Panc1 (cell line): ENCODE measurements around the gene WDR88.

ENCODE experiments used
- POLR2AphosphoS5 ChIP-seq: IDR thresholded peaks from 2 replicates; pipeline ENCODE4 v1.6.1; 2012; ENCODE audit warnings: mild to moderate bottlenecking, low read depth, low read length, moderate library complexity
- SIN3A ChIP-seq: IDR thresholded peaks from 2 replicates; pipeline ENCODE4 v1.6.1; 2012; ENCODE audit warnings: low read depth, mild to moderate bottlenecking, low read length, moderate library complexity, borderline replicate concordance; ENCODE audit not compliant: insufficient read depth
- TCF7L2 ChIP-seq: IDR thresholded peaks from 2 replicates; pipeline ENCODE4 v1.6.1; 2011; ENCODE audit warnings: mild to moderate bottlenecking, low read depth, low read length, inconsistent platforms
- TF ChIP-seq, protein P1 (sequence below): fragments of 450-650 bp; IDR thresholded peaks from 2 replicates; pipeline ENCODE4 v1.5.1; 2017; ENCODE audit warnings: mild to moderate bottlenecking
- TF ChIP-seq, protein P2 (sequence below), 2 experiments: IDR thresholded peaks; 2 replicates each; pipeline ENCODE4 v1.6.1; 2011 to 2012; ENCODE audit warnings: low read depth in 2 of 2, control low read depth in 1 of 2, low read length in 1 of 2, mild to moderate bottlenecking in 1 of 2, moderate library complexity in 1 of 2; ENCODE audit not compliant: insufficient read depth in 1 of 2

- TF ChIP-seq, protein P1, sequence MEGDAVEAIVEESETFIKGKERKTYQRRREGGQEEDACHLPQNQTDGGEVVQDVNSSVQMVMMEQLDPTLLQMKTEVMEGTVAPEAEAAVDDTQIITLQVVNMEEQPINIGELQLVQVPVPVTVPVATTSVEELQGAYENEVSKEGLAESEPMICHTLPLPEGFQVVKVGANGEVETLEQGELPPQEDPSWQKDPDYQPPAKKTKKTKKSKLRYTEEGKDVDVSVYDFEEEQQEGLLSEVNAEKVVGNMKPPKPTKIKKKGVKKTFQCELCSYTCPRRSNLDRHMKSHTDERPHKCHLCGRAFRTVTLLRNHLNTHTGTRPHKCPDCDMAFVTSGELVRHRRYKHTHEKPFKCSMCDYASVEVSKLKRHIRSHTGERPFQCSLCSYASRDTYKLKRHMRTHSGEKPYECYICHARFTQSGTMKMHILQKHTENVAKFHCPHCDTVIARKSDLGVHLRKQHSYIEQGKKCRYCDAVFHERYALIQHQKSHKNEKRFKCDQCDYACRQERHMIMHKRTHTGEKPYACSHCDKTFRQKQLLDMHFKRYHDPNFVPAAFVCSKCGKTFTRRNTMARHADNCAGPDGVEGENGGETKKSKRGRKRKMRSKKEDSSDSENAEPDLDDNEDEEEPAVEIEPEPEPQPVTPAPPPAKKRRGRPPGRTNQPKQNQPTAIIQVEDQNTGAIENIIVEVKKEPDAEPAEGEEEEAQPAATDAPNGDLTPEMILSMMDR, result no peak
- no peak for TF ChIP-seq POLR2AphosphoS5
- TF ChIP-seq, protein P2, sequence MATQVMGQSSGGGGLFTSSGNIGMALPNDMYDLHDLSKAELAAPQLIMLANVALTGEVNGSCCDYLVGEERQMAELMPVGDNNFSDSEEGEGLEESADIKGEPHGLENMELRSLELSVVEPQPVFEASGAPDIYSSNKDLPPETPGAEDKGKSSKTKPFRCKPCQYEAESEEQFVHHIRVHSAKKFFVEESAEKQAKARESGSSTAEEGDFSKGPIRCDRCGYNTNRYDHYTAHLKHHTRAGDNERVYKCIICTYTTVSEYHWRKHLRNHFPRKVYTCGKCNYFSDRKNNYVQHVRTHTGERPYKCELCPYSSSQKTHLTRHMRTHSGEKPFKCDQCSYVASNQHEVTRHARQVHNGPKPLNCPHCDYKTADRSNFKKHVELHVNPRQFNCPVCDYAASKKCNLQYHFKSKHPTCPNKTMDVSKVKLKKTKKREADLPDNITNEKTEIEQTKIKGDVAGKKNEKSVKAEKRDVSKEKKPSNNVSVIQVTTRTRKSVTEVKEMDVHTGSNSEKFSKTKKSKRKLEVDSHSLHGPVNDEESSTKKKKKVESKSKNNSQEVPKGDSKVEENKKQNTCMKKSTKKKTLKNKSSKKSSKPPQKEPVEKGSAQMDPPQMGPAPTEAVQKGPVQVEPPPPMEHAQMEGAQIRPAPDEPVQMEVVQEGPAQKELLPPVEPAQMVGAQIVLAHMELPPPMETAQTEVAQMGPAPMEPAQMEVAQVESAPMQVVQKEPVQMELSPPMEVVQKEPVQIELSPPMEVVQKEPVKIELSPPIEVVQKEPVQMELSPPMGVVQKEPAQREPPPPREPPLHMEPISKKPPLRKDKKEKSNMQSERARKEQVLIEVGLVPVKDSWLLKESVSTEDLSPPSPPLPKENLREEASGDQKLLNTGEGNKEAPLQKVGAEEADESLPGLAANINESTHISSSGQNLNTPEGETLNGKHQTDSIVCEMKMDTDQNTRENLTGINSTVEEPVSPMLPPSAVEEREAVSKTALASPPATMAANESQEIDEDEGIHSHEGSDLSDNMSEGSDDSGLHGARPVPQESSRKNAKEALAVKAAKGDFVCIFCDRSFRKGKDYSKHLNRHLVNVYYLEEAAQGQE (IDR thresholded peaks at IDR 0.05; ENCODE audit: insufficient read depth in 1 of 2, low read depth in 2 of 2, low read length in 1 of 2), result no peak
- no peak for TF ChIP-seq SIN3A
- TF ChIP-seq TCF7L2, result no peak
Observed at GRCh38 chr19:33191501-33191900, 59.6 kb downstream of the WDR88 start.
